ENCODE measurements around the gene SLC18A2. TPM values are rescaled to one million over a fixed set of nuclear protein-coding genes. Genes with fewer than 3 reads are reported as not detected.

The SLC18A2 gene
- total and polyA plus RNA-seq, 2 donors (not counting 3 experiments of a cell fraction or from before 2014, with no cell fraction given) = not detected

GRCh38 chr10:117239721-117240620 lies 943 bp upstream of the SLC18A2 start:
- dilution Hi-C loops (cut with MboI; ENCODE audit: extremely low pct_ligation_motif_present, low sequenced_read_pairs) = no loop called here
- intact Hi-C loops (cut with micrococcal nuclease) = no loop called here
- Histone ChIP-seq H2AFZ (ENCODE audit: low read depth, low read length) (no peak overlapping the region), H3K27me3 (ENCODE audit: control insufficient read depth in 2 of 2, insufficient read depth in 2 of 2, low read length in 2 of 2) (peaks cover 16 to 29% of the 10 kb centered on the region in 2 experiments), H3K79me2 (ENCODE audit: control insufficient read depth, insufficient read depth, low read length) (no peaks in the 10 kb centered on the region), H3K9ac (replicated peaks; ENCODE audit: extremely low read depth, insufficient read depth, low read length) (no peak overlapping the region), H3K4me3 (replicated peaks in 1 of 3; ENCODE audit: insufficient read depth in 1 of 3, low read depth in 1 of 3, low read length in 3 of 3) (no peak overlapping the region), H3K4me1 (ENCODE audit: control insufficient read depth, extremely low read depth, insufficient read depth, low read length) (no peaks in the 10 kb centered on the region), H4K20me1 (replicated peaks; ENCODE audit: control insufficient read depth, extremely low read depth, insufficient read depth, low read length) (no peaks in the 10 kb centered on the region), H3K36me3 (ENCODE audit: control insufficient read depth in 2 of 2, extremely low read depth in 1 of 2, insufficient read depth in 2 of 2, low read length in 2 of 2) (no peaks in the 10 kb centered on the region), H3K4me2 (ENCODE audit: insufficient read depth, low read length) (no peak overlapping the region), H3K27ac (ENCODE audit: insufficient read depth, low read depth, low read length) (no peak overlapping the region), H3K9me3 (replicated peaks; ENCODE audit: control insufficient read depth, insufficient read depth, low read length) (no peaks in the 10 kb centered on the region), H3K9me1 (replicated peaks; ENCODE audit: control insufficient read depth, extremely low read depth, insufficient read depth, low read length) (no peaks in the 10 kb centered on the region)
- POLR2A ChIA-PET = no interaction called here
- CTCF ChIA-PET = interaction anchor here (0.8 to 1.3 kb wide), 2 partner anchors 13 to 23 kb away, joined by 3 read pairs; no protein-coding TSS in a partner anchor
- no peak for FAIRE-seq
- TF ChIP-seq EZH2 (IDR thresholded peaks at IDR 0.05; ENCODE audit: borderline replicate concordance, low read depth, low read length, severe bottlenecking) (no peak), CTCF (IDR thresholded peaks at IDR 0.05; ENCODE audit: extremely low read depth in 1 of 2, insufficient read depth in 1 of 2, low read depth in 1 of 2, low read length in 2 of 2) (no peak), JUN (IDR thresholded peaks at IDR 0.05; ENCODE audit: borderline replicate concordance, insufficient read depth, insufficient read length, low read depth) (no peak), GATA2 (IDR thresholded peaks at IDR 0.05; ENCODE audit: insufficient read depth, insufficient read length, low read depth, low read length) (no peak), MAX (IDR thresholded peaks at IDR 0.05; ENCODE audit: insufficient read depth, insufficient read length) (no peak), FOS (IDR thresholded peaks at IDR 0.05; ENCODE audit: borderline replicate concordance, insufficient read depth, low read length) (no peak), MYC (IDR thresholded peaks at IDR 0.05; ENCODE audit: low read depth, low read length) (no peak), POLR2A (IDR thresholded peaks at IDR 0.05; ENCODE audit: low read depth, low read length) (no peak)
- no peak for DNase-seq (ENCODE audit: low read depth, low spot score)
- no TSS peak for BruUV-seq (replicated peaks)

Data from endothelial cell of umbilical vein (primary cell).